HCEC 1CT (cell line): ENCODE results near the gene SYNGR1.

Experiments
- DNase-seq: peaks from one replicate; pipeline ENCODE4 v3.0.0-alpha.2; 2017

SYNGR1 gene

GRCh38 chr22:39432361-39432811, 82.6 kb downstream of the SYNGR1 start:
- DNase-seq, result no peak

GRCh38 chr22:39433476-39434242, 83.9 kb downstream of the SYNGR1 start:
- no peak for DNase-seq

- no peak for DNase-seq
These were observed 84.5 kb downstream of the SYNGR1 start for GRCh38 chr22:39434243-39434653.

- no peak for DNase-seq
These were observed 84.9 kb downstream of the SYNGR1 start for GRCh38 chr22:39434721-39435120.
